Panc1 (cell line): ENCODE results near the gene SIGLEC7. TPM values are rescaled to one million over a fixed set of nuclear protein-coding genes. Genes with fewer than 3 reads are reported as not detected.

Experiments
- ATAC-seq: fragments of 200-7000 bp; cut with Tn5 transposase; 2 replicates; pipeline ENCODE4 v1.9.1; 2020; ENCODE audit warnings: mild to moderate bottlenecking, moderate library complexity
- BruUV-seq: library from RNA; stranded (reverse); fragments of 400-500 nt; replicated peaks from 2 replicates; lab custom pipeline; 2021; lab: Mats Ljungman, UMichigan
- CTCF ChIA-PET: fragments of 300-600 bp; sonication (Branson Sonifier 250); formaldehyde crosslinking; loops from one replicate; lab custom pipeline; 2022; ENCODE audit warnings: antibody characterized with exemption; lab: Charles Lee
- POLR2A ChIA-PET: fragments of 300-600 bp; sonication (Branson Sonifier 250); formaldehyde crosslinking; loops from one replicate; lab custom pipeline; 2022; ENCODE audit warnings: antibody characterized with exemption; lab: Charles Lee
- DNase-seq: peaks from one replicate; pipeline ENCODE4 v3.0.0-alpha.2; 2010; ENCODE audit warnings: low read depth, low spot score
- H3K27ac ChIP-seq: 2 replicates; pipeline ENCODE4 v1.5.1; 2011; ENCODE audit warnings: mild to moderate bottlenecking, low read length, inconsistent platforms
- H3K27me3 ChIP-seq: fragments of 200-500 bp; sonication (Bioruptor generic); 2 replicates; pipeline ENCODE4 v1.6.0; 2014; ENCODE audit warnings: low read length, inconsistent platforms; ENCODE audit not compliant: control insufficient read depth, insufficient read depth
- H3K36me3 ChIP-seq: fragments of 200-500 bp; sonication (Bioruptor generic); 2 replicates; pipeline ENCODE4 v1.5.1; 2014; ENCODE audit warnings: inconsistent platforms, mild to moderate bottlenecking, low read length, moderate library complexity; ENCODE audit not compliant: control insufficient read depth, insufficient read depth
- H3K4me1 ChIP-seq: 2 replicates; pipeline ENCODE4 v1.5.1; 2011; ENCODE audit warnings: inconsistent platforms, mild to moderate bottlenecking, low read length, moderate library complexity; ENCODE audit not compliant: control insufficient read depth, insufficient read depth
- H3K4me3 ChIP-seq, 2 experiments: 2 replicates each; pipeline ENCODE4 v1.5.1; 2011 to 2012; ENCODE audit warnings: low read depth in 2 of 2, low read length in 2 of 2, mild to moderate bottlenecking in 2 of 2, inconsistent platforms in 1 of 2, moderate library complexity in 1 of 2
- H3K9me3 ChIP-seq: fragments of 200-500 bp; sonication (Bioruptor generic); 2 replicates; pipeline ENCODE4 v1.5.1; 2014; ENCODE audit warnings: low read depth, mild to moderate bottlenecking, inconsistent platforms, low read length, moderate library complexity; ENCODE audit not compliant: control insufficient read depth, insufficient read depth
- POLR2AphosphoS5 ChIP-seq: IDR thresholded peaks from 2 replicates; pipeline ENCODE4 v1.6.1; 2012; ENCODE audit warnings: mild to moderate bottlenecking, low read depth, low read length, moderate library complexity
- REST ChIP-seq, 2 experiments: IDR thresholded peaks; 2 replicates each; pipeline ENCODE4 v1.6.1; 2011 to 2012; ENCODE audit warnings: low read depth in 2 of 2, control low read depth in 1 of 2, low read length in 1 of 2, mild to moderate bottlenecking in 1 of 2, moderate library complexity in 1 of 2; ENCODE audit not compliant: insufficient read depth in 1 of 2
- SIN3A ChIP-seq: IDR thresholded peaks from 2 replicates; pipeline ENCODE4 v1.6.1; 2012; ENCODE audit warnings: low read depth, mild to moderate bottlenecking, low read length, moderate library complexity, borderline replicate concordance; ENCODE audit not compliant: insufficient read depth
- TCF7L2 ChIP-seq: IDR thresholded peaks from 2 replicates; pipeline ENCODE4 v1.6.1; 2011; ENCODE audit warnings: mild to moderate bottlenecking, low read depth, low read length, inconsistent platforms
- in situ Hi-C: cut with HindIII; loops from 2 replicates; pipeline ENCODE4 v1.10.0; 2016; ENCODE audit warnings: low sequenced_read_pairs, low pct_unique_long_range_greater_than_20kb
- intact Hi-C: fragments of 100-400 bp; cut with micrococcal nuclease; formaldehyde crosslinking; loops from one replicate; pipeline ENCODE4 v1.10.0; 2022; ENCODE audit not compliant: unreplicated experiment
- total RNA-seq: library from RNA; stranded (reverse); gene quantifications from one replicate; pipeline ENCODE4 v1.2.1, GENCODE V29; 2021; ENCODE audit not compliant: unreplicated experiment
- TF ChIP-seq, protein P1 (sequence below): fragments of 450-650 bp; IDR thresholded peaks from 2 replicates; pipeline ENCODE4 v1.5.1; 2017; ENCODE audit warnings: mild to moderate bottlenecking

SIGLEC7 gene
- total RNA-seq, 1 experiment from 2014 or later = not detected

DNA sequence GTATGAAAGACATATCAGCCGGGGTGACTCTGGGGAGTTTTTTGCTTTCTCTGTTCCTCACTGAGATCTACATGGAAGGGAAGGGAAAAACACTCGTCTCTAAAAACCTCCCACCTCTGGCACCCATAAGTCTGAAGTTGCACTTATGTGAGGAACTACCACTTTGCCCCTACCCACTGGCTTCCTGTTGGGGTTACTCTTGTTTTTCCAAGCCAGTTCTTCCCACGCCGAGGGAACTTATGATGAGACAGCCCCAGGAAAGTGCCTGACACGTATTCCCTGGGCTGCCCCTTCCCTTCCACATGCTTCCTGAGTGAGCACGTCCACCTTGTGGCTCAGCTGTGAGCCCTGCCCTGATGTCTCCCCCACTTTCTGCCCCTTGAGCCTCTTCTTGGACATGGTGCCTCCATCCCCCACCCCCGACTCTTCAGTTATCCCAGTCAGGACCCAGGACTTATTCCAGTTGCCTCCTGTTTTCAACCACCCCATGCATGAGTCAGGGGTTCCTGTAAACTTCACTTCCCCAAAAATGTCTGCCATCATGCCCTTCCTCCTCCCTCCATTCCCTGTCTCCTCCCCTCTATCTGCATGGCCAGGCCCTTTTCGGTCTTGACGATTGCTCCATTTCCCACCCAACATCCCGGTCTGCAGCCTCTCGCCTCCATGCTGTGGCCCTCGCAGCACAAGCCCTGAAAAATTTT is 5.1 kb upstream of the SIGLEC7 start:
- Histone ChIP-seq H3K4me1 (no peaks in the 10 kb centered on the region), H3K27me3 (no peaks in the 10 kb centered on the region; the same call in 1 of the 2 replicates), H3K4me3 (no peak overlapping the region), H3K36me3 (no peaks in the 10 kb centered on the region), H3K27ac (no peak overlapping the region), H3K9me3 (no peaks in the 10 kb centered on the region)
- BruUV-seq = no TSS peak
- TF ChIP-seq TCF7L2 (no peak), POLR2AphosphoS5 (no peak), SIN3A (no peak), REST (IDR thresholded peaks at IDR 0.05; ENCODE audit: insufficient read depth in 1 of 2, low read depth in 2 of 2, low read length in 1 of 2) (no peak)
- TF ChIP-seq, protein P1, sequence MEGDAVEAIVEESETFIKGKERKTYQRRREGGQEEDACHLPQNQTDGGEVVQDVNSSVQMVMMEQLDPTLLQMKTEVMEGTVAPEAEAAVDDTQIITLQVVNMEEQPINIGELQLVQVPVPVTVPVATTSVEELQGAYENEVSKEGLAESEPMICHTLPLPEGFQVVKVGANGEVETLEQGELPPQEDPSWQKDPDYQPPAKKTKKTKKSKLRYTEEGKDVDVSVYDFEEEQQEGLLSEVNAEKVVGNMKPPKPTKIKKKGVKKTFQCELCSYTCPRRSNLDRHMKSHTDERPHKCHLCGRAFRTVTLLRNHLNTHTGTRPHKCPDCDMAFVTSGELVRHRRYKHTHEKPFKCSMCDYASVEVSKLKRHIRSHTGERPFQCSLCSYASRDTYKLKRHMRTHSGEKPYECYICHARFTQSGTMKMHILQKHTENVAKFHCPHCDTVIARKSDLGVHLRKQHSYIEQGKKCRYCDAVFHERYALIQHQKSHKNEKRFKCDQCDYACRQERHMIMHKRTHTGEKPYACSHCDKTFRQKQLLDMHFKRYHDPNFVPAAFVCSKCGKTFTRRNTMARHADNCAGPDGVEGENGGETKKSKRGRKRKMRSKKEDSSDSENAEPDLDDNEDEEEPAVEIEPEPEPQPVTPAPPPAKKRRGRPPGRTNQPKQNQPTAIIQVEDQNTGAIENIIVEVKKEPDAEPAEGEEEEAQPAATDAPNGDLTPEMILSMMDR = no peak
- in situ Hi-C loops = no loop called here
- POLR2A ChIA-PET = no interaction called here
- intact Hi-C loops = no loop called here
- CTCF ChIA-PET = no interaction called here
- DNase-seq (no peak), ATAC-seq (no peak)

DNA sequence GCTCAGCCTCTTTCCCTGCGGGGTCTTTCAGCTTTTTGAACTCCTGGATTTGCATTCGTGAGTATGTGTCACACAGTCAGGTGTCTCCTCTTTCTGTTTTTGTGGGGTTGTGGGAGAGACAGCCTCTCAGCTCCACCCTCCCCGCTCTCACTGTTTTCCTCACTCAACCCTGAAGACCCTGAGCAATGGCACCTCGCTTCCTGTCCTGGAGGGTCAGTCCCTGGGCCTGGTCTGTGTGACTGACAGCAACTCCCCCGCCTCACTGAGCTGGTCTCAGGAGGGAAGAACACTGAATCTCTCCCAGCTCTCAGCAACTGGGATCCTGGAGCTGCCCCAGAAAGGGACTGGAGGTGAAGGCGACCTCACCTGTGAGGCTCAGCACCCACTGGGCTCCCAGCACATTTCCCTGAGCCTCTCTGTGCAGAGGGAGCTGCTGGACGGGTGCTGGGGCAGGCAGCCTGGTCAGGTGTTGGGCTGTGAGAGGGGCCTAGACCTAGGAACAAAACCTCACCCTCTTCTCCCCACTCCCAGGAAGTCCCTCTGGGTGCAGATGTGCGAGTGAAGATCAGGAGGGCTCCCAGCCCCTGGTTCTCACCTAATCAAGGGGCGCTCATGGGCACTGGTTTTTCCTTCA is 4.2 kb upstream of the SIGLEC7 start:
- DNase-seq (no peak), ATAC-seq (no peak)
- intact Hi-C loops = no loop called here
- in situ Hi-C loops = no loop called here
- BruUV-seq = no TSS peak
- Histone ChIP-seq H3K4me3 (no peak overlapping the region), H3K27ac (no peak overlapping the region), H3K4me1 (no peaks in the 10 kb centered on the region), H3K36me3 (no peaks in the 10 kb centered on the region), H3K9me3 (no peaks in the 10 kb centered on the region), H3K27me3 (no peaks in the 10 kb centered on the region; the same call in 1 of the 2 replicates)
- TF ChIP-seq POLR2AphosphoS5 (no peak), REST (IDR thresholded peaks at IDR 0.05; ENCODE audit: insufficient read depth in 1 of 2, low read depth in 2 of 2, low read length in 1 of 2) (no peak), TCF7L2 (no peak), SIN3A (no peak)
- TF ChIP-seq, protein P1 = no peak
- ChIA-PET POLR2A (no interaction called here), CTCF (no interaction called here)
